Activated CD4-positive, alpha-beta T cell treated with anti-CD3 and anti-CD28 coated beads, Interleukin-2, amount 50 U/mL, for 24 hours (primary cell): Measurements from ENCODE around the gene PARP14.
A peak's percentile ranks its signal among the peaks of the same experiment; 100 is the strongest.
"Not testable (repeated sequence)": the region's sequence is repeated elsewhere in the genome, so short reads cannot be mapped to it uniquely, and the experiment has no call there.

Experiments used
- DNase-seq, 2 donors: peaks; one replicate each; pipeline ENCODE4 v3.0.0-alpha.2; 2020; ENCODE audit warnings: low read depth in 1 of 2, low spot score in 1 of 2

Gene PARP14, protein sequence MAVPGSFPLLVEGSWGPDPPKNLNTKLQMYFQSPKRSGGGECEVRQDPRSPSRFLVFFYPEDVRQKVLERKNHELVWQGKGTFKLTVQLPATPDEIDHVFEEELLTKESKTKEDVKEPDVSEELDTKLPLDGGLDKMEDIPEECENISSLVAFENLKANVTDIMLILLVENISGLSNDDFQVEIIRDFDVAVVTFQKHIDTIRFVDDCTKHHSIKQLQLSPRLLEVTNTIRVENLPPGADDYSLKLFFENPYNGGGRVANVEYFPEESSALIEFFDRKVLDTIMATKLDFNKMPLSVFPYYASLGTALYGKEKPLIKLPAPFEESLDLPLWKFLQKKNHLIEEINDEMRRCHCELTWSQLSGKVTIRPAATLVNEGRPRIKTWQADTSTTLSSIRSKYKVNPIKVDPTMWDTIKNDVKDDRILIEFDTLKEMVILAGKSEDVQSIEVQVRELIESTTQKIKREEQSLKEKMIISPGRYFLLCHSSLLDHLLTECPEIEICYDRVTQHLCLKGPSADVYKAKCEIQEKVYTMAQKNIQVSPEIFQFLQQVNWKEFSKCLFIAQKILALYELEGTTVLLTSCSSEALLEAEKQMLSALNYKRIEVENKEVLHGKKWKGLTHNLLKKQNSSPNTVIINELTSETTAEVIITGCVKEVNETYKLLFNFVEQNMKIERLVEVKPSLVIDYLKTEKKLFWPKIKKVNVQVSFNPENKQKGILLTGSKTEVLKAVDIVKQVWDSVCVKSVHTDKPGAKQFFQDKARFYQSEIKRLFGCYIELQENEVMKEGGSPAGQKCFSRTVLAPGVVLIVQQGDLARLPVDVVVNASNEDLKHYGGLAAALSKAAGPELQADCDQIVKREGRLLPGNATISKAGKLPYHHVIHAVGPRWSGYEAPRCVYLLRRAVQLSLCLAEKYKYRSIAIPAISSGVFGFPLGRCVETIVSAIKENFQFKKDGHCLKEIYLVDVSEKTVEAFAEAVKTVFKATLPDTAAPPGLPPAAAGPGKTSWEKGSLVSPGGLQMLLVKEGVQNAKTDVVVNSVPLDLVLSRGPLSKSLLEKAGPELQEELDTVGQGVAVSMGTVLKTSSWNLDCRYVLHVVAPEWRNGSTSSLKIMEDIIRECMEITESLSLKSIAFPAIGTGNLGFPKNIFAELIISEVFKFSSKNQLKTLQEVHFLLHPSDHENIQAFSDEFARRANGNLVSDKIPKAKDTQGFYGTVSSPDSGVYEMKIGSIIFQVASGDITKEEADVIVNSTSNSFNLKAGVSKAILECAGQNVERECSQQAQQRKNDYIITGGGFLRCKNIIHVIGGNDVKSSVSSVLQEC (N-terminal part only)

DNA sequence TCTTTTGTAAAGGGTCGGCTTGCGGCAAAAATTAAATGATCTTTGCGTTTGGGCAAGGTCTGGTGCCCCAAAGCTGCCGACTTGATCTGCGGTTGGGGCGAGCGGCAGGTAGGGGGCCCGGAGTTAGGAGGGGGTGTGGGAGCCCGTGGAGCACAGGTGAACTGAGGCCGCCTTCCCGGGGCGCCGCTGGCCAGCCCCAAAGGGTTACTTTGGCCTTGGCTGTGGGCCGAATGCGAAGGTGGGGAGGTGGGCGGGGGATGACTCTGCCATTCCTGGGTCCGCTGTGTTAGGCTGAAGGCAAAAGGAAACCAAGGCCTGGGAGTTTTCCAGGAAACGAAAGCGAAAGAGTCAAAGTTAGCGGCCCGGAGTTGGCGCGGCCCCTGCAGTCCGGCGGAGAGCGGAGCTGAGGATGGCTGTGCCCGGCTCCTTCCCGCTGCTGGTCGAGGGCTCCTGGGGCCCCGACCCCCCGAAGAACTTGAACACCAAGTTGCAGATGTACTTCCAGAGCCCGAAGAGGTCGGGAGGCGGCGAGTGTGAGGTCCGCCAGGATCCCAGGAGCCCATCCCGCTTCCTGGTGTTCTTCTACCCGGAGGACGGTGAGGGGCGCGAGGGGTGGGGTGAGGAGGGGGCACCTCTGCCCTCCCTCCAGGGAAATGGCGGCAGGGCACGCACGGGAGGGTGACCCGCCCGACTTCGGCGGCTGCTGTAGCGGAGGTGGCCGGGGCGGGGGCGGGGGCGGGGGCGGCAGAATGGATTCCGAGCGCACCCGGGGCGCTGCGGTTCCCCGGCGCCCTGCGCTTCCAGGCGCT lies at the start of gene PARP14:
Gene PARP14 (plus strand): TSS at position 365 of the 809 bp plus-strand sequence. CDS start 45 bp downstream, at position 410.
- DNase-seq: peak; percentile 47 to 49

DNA sequence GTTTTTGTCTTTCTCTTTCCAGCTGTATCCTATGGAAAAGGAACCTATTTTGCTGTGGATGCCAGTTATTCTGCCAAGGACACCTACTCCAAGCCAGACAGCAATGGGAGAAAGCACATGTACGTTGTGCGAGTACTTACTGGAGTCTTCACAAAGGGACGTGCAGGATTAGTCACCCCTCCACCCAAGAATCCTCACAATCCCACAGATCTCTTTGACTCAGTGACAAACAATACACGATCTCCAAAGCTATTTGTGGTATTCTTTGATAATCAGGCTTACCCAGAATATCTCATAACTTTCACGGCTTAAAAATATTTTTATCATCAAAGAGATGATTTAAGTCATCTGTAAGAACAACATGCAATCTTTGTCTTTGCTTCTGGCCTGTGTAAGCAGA lies 44.9 kb upstream of the PARP14 start:
- no peak for DNase-seq

DNA sequence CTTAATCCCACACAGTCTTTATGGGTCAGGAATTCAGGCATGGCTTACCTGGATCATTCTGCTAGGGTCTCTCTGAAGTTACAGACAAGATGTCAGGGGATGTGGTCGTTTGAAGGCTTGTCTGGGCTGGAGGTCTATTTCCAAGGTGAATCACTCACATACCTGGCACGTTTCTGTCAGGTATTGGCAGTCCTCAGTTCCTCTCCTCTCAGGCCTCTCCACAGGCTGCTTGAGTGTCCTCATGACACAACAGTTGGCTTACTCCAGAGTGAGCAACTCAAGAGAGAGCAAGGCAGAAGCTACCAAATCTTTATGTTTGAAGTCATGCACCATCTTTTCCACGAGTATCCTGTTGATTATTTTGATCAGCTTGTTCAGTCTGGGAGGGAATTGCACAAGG lies 43.9 kb upstream of the PARP14 start:
- no peak for DNase-seq

DNA sequence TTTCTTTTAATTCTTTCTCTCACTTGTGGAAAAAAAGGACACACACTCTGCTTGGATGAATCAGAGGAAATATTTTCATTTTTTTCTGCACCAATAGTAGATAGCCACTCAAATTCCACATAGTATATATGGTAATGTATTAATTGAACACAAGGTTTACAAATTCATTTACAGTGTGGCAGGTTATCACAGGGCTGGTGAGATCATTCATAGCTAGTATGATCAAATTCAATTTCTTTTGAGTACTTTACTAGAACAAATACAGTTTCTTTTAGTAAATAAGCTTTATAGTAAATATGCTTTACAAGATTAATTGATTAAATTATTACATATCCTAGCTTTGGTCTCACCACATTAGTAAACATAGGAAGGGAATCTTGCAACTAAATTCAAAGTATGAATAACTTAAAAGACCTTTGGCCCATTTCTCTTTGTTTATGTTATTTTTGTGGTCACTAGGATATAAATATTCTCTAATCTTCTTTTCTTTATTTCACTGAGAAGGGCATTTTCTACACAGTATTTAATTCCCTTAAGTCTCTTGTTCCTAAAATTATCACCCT lies 40.1 kb upstream of the PARP14 start:
- no peak for DNase-seq

DNA sequence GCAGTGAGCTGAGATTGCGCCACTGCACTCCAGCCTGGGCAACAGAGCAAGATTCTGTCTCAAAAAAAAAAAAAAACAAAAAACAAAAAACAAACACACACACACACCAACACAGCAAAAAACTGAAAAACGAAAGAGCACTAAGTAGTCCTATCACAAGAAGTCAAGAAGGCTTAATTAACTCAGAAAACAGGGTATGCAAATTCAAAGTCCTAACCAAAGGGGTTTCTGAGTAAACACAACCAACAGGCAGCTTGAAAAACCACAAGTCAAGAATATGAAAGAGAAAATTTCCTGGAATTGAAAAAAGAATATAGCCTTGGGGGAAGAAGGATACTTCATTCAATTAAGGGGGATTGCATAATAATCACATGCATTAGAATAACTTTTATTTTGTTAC lies 37.7 kb upstream of the PARP14 start:
- no peak for DNase-seq

DNA sequence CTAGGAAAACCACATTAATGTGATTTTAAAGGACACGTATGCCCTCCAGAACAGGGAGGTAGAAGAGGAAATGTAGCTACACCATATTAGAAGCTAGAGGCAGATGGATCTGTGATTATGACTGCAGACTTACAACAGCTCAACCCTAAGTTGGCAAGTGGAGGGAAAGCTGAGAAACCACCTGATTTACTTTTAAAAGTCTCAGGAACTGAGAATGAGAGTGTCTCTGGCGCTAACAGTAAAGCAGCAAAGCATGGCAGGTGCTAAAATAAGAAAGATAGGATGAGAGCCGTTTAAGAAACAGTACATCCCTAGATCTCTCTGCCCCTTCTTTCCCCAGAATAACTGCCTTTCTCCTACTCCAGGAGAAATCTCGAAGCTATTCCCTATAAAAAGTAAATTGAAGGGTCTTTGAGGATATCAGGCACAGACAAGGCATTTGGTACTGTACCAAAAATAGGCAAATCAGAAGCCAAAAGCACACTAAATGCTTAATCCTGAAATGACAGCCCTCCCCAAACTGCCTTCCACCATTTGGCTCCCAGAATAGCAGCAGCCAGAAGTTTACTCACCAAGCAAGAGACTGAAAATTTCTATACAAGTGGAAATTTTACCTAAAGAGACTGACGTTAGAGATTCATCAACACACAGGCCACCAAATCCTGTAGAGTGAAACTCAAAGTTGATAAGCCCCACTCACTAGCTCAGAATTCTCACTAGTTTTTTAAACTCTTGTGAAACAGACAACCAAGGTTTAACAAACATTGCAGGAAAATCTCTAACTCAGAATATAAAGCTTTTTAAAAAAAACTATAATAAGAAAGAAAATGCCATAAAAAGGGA lies 34.3 kb upstream of the PARP14 start:
- DNase-seq: no peak

DNA sequence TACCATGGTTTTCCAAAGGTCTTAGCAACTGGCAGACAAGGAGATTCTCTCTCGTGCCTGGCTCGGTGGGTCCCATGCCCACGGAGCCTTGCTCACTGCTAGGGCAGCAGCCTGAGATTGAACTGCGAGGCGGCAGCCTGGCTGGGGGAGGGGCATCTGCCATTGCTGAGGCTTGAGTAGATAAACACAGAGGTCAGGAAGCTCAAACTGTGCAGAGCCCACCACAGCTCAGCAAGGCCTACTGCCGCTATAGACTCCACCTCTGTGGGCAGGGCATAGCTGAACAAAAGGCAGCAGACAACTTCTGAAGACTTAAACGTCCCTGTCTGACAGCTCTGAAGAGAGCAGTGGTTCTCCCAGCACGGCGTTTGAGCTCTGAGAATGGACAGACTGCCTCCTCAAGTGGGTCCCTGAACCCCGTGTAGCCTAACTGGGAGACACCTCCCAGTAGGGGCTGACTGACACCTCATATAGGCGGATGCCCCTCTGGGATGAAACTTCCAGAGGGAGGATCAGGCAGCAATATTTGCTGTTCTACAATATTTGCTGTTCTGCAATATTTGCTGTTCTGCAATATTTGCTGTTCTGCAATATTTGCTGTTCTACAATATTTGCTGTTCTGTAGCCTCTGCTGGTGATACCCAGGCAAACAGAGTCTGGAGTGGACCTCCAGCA lies 29.3 kb upstream of the PARP14 start:
- not testable (repeated sequence) for DNase-seq

DNA sequence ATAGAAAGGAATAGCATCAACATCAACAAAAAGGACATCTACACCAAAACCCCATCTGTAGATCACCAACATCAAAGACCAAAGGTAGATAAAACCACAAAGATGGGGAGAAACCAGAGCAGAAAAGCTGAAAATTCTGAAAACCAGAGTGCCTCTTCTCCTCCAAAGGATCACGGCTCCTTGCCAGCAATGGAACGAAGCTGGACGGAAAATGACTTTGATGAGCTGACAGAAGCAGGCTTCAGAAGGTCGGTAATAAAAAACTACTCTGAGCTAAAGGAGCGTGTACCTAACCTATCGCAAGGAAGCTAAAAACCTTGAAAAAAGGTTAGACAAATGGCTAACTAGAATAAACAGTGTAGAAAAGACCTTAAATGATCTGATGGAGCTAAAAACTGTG lies 28.7 kb upstream of the PARP14 start:
- DNase-seq: not testable (repeated sequence)

DNA sequence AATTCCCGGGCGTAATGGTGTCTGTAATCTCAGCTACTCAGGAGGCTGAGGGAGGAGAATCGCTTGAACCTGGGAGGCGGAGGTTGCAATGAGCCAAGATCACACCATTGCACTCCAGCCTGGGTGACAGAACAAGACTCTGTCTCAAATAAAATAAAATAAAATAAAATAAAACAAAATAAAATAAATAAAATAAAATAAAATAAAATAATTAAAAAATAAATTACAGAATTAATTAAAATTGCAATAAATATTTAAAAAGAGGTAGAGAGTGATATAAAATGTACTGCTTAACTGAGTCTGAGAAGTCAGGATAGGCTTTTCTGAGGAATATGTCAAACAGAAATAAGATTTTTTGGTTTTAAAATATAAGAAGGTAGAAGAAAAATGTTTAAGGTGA lies 22.3 kb upstream of the PARP14 start:
- not testable (repeated sequence) for DNase-seq

DNA sequence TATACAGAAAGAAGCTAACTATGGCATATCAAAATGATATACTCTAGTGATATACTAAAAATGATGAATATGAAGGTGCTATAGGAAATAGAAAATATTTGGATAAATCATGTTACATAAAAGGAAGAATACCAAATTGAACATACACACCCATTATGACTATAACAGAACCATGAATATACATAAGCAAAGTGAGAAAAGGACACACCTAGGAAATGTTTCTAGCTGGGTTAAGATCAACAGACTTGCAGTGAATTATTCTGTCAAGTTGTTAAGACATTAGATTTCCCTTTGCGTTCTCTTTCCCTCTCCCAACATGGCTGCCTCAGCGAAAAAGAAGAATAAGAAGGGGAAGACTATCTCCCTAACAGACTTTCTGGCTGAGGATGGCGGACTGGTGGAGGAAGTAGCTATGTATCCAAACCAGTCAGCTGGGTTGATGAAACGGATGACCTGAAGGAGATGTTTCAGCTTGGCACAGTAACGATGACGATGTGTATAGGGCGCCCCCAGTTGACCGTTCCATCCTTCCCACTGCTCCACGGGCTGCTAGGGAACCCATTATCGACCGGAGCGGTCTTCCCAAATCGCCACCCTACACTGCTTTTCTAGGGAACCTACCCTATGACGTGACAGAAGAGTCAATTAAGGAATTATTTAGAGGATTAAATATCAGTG lies 20.2 kb upstream of the PARP14 start:
- DNase-seq: no peak

DNA sequence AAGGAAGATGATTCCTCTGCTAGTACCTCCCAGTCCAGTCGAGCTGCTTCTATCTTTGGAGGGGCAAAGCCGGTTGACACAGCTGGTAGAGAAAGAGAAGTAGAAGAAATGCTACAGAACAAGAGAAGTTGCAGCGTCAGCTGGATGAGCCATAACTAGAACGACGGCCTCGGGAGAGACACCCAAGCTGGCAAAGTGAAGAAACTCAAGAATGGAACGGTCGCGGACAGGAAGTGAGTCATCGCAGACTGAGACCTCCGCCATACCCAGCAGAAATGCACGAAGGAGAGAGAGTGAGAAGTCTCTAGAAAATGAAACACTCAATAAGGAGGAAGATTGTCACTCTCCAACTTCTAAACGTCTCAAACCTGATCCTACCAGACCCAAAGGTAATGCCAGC lies 19.0 kb upstream of the PARP14 start:
- no peak for DNase-seq

DNA sequence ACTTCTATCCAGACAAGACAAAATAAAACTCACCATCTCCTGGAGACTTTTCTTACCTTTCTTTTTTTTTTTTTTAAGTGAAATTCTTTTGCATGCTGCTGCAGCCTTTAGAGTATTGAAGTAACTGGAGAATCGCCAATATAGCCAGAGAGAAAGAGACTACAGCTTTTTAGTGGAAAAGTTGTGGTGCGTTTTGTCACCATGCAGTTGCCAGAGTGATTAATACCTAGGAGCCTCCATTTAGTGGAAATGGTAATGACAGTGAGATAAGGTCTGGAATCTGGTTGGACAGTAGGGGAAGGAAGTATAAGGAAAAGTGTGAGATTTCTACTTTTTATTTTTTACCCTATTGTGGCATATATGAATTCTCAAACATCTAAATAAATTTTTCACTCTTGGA lies 18.1 kb upstream of the PARP14 start:
- no peak for DNase-seq

DNA sequence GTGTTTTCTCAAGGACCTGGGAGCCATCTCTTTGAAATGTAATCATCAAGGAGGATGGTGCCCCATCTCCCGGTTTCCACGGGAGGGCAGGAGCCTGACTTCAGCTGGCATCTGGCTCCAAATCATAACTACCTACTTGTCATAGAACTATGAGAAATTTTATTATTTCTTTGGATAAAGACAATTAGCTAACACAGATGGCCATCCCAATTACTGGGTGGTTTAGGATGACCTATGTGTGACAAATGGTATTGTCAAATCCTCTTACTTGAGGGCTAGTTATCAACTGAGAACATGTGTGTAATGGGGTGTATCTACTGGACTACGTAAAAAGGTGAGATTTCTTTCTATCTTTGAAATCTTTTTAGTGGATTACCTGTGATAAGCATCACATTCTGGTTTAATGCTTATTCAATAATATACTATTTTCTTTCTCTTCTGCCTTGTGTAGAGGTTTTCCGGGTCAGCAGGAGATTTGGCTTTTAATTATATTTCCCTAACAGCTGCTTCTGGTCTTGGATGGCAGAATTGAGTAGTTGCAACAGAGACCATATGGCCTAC lies 15.3 kb upstream of the PARP14 start:
- DNase-seq: no peak

DNA sequence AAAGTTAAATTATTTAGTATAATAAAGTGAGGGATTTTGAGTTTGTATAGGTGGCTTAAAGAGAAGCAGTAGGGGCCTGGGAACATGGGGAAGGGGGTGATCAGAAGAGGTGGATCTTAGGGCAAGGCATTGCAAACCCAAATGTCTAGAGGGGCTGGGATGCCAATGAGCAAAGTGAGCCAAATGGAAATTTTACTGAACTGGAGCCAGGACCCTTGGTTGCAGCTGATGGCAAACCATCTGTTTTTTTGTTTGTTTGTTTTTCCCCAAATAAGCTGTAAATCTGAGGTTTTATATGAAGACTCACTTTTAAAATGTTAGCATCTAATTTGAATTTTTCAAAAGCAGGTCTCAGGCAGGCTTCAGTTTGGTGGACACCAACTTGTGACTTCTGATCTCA lies 14.8 kb upstream of the PARP14 start:
- no peak for DNase-seq

DNA sequence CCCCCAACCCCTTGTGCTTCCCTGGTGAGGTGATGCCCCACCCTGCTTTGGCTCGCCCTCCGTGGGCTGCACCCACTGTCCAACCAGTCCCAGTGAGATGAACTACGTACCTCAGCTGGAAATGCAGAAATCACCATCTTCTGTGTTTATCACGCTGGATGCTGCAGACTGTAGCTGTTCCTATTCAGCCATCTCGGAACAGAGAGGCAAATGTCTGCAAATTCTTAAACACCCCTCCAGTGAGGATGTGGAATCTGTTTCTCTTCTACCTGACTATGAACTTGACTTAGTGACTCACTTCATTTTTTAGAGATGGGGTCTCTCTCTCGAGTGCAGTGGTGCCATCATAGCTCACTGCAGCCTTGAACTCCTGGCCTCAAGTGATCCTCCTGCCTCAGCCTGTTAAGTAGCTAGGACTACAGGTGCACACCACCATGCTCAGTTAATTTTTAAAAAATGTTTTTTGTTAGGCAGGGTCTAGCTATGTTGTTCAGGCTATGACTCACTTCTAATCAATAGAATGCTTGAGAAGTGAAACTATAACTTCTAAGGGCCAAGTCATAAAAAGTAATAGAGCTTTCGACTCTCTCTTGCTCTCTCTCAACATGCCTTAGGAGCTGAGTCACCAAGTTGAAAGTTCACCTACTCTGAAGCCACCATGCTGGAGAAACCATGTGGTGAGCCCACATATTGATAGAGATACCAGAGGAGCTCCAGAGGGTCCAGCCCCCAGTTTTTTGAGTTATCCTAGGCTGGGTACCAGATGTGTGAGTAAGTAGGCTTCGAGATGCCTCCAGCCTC lies 11.5 kb upstream of the PARP14 start:
- DNase-seq: peak in 1 of 2 donors; percentile 44

DNA sequence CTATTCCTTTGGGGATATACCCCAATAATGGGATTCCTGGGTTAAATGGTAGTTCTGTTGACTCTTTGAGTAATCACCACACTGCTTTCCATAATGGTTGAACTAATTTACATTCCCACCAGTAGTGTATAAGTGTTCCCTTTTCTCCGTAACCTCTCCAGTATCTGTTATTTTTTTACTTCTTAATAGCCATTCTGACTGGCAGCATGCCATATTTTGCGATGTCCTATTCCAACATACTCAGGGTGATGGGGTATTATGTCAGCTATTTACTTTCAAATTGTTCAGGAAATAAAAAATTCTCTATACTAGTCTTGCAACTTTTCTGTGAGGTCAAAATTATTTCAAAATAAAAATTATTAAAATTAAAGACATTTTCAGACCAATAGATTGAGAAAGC lies 9.1 kb upstream of the PARP14 start:
- no peak for DNase-seq

DNA sequence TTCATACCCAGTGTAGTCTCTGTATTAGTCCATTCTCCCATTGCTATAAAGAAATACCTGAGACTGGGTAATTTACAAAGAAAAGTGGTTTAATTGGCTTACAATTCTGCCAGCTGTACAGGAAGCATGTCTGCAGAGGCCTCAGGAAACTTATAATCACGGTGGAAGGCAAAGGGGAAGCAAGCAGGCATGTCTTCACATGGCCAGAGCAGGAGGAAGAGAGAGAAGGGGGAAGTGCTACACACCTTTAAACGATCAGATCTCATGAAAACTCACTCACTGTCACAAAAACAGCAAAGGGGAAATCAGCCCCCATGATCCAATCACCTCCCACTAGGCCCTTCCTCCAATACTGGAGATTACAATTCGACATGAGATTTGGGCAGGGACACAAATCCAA lies 6.3 kb upstream of the PARP14 start:
- DNase-seq: no peak
